Measurements from ENCODE around the gene CERS4.
A peak's percentile ranks its signal among the peaks of the same experiment; 100 is the strongest.
"Not testable (repeated sequence)": the region's sequence is repeated elsewhere in the genome, so short reads cannot be mapped to it uniquely, and the experiment has no call there.

The CERS4 gene

DNA sequence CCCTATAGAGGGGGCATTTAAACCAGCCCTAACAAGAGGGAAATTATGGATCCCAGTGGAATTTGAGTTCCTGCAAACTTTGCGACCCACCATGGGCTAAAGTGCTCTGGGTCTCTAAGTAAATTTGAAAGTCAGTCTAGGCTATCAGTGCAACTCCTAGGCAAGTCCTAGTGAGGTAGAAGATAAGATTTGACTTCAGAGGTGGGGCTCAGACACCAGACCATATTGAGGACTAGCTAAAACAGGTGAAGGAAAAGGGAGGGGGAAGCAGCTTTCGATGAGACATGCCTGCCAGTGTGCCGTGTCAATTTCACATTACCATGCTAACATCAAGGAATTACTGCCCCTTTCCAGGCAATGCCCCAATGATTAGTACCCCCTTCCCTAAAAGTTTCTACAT lies 60.6 kb downstream of the CERS4 start:
- no peak overlapping the region for H3K4me3 ChIP-seq (ENCODE audit: low read depth, low read length)
- TF ChIP-seq, protein P1, sequence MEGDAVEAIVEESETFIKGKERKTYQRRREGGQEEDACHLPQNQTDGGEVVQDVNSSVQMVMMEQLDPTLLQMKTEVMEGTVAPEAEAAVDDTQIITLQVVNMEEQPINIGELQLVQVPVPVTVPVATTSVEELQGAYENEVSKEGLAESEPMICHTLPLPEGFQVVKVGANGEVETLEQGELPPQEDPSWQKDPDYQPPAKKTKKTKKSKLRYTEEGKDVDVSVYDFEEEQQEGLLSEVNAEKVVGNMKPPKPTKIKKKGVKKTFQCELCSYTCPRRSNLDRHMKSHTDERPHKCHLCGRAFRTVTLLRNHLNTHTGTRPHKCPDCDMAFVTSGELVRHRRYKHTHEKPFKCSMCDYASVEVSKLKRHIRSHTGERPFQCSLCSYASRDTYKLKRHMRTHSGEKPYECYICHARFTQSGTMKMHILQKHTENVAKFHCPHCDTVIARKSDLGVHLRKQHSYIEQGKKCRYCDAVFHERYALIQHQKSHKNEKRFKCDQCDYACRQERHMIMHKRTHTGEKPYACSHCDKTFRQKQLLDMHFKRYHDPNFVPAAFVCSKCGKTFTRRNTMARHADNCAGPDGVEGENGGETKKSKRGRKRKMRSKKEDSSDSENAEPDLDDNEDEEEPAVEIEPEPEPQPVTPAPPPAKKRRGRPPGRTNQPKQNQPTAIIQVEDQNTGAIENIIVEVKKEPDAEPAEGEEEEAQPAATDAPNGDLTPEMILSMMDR (IDR thresholded peaks at IDR 0.05; ENCODE audit: low read depth, low read length, missing control alignments), result no peak
- no peak for DNase-seq (ENCODE audit: low read depth)

GRCh38 chr19:8276508-8276907 lies 67.3 kb downstream of the CERS4 start:
- DNase-seq (ENCODE audit: low read depth); H3K4me3 ChIP-seq (ENCODE audit: low read depth, low read length): not testable (repeated sequence)

- DNase-seq (ENCODE audit: low read depth); H3K4me3 ChIP-seq (ENCODE audit: low read depth, low read length): not testable (repeated sequence)
Measured at GRCh38 chr19:8291337-8291736, 82.2 kb downstream of the CERS4 start.

DNA sequence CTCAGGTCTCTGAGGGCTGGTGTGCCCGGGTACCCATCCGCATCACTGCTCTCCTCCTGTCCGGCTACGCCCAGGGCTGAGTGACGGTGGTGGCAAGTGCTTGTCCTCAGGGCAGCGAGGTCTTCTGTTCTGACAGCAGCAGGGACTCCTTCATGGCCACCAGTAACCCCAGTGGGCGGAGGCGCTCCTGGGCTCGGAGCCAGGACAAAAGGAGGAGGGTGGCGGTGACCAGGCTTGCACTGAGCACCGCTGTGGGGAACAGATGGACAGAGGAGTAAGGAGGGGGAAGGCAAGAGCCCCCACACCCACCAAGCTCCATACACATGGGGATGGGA lies 93.2 kb downstream of the CERS4 start:
- TF ChIP-seq, protein P1 (IDR thresholded peaks at IDR 0.05; ENCODE audit: low read depth, low read length, missing control alignments), result no peak
- no peak overlapping the region for H3K4me3 ChIP-seq (ENCODE audit: low read depth, low read length)
- no peak for DNase-seq (ENCODE audit: low read depth)

- DNase-seq (ENCODE audit: low read depth), result no peak
- no peak overlapping the region for H3K4me3 ChIP-seq (ENCODE audit: low read depth, low read length)
- TF ChIP-seq, protein P1 (IDR thresholded peaks at IDR 0.05; ENCODE audit: low read depth, low read length, missing control alignments), result no peak
Measured at GRCh38 chr19:8302734-8303133, 93.6 kb downstream of the CERS4 start.

GRCh38 chr19:8304841-8305621 lies 95.9 kb downstream of the CERS4 start:
- H3K4me3 ChIP-seq (ENCODE audit: low read depth, low read length), result no peak overlapping the region
- no peak for DNase-seq (ENCODE audit: low read depth)

GRCh38 chr19:8305798-8306197 lies 96.6 kb downstream of the CERS4 start:
- DNase-seq (ENCODE audit: low read depth), result no peak
- TF ChIP-seq, protein P1 (IDR thresholded peaks at IDR 0.05; ENCODE audit: low read depth, low read length, missing control alignments), result no peak
- H3K4me3 ChIP-seq (ENCODE audit: low read depth, low read length), result no peak overlapping the region

More at GRCh38 chr19:8304841-8305621, 95.9 kb downstream of the CERS4 start:
- TF ChIP-seq, protein P1 (IDR thresholded peaks at IDR 0.05; ENCODE audit: low read depth, low read length, missing control alignments), result no peak

DNA sequence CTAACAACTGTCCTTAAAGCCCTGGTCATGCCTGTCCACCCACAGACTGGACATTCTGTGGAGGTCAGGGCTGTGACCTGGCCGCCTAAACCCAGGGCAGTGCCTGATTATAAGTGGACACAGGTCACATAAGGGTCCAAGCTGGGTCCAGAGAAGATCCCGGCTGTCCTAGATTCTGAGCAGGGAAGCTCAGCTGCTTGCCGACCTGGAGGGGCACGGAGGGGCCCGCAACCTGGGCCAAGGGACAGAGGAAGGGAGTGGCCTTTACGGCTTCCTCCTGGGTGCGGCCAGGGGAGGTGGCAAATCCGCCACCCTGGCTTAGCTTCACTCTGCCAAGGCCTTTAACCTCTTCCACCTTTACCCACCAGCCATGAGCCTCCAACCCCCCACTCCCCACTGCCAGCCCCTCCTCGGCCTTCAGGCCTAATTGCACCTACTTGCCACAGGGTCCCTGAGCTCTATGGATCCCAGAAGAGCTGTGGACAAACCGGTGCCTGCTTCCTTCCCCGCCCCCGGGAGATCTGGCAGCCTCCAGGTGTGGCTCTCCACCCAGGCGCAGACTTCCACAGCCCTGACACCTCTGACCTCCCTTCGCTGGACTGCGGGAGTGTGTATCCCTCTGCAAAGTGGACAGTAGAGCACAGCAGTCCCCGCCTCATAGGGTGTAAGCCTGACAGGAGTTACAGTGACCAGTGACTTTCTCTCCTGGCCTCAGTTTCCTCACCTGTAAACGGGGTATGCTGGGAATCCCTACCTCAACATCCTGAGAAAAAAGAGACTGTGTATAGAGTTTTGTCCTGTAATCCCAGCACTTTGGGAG lies 97.3 kb downstream of the CERS4 start:
- peak overlapping the region; percentile 28 for H3K4me3 ChIP-seq (ENCODE audit: low read depth, low read length)
- DNase-seq (ENCODE audit: low read depth), result no peak
- TF ChIP-seq, protein P1 (IDR thresholded peaks at IDR 0.05; ENCODE audit: low read depth, low read length, missing control alignments), result no peak
